ENCODE data around the gene FAM240B.

Gene FAM240B

DNA sequence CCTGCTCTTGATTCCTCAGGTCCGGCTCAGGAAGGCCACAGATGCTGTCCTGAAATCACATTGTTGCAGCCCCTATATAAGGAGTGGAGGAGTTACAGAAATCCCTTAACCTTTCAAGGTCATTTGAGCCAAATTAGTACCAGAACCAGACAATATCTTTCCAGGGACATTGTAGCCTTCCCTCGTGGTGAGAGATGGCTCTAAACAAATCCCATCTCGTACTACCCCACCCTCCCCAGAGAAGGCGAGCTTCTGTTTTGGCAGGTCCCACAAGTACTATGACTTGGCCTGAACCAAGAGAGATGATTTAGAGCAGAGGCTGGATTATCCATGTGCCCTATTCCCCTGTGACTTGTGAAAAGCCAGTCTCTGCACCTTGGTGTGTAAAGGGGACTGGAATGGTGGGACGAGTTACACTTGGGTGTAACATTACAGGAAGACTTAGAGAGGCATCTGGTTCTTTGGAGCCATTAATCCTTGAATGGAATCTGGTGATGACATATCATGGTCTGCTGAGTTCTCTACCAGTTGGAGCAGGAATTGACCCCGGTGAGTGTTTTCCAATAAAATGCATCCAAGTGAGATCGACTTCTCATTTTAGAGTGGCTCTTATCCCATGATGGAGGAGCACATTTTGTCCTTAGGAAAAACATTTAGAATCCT, at the start of gene FAM240B:
Gene FAM240B, minus strand, starts transcription at position 51 of the 663 bp plus-strand sequence. CDS start 16,134 bp downstream, outside the sequence.
- H3K4me1 ChIP-seq (ENCODE audit: insufficient read depth, low read length, severe bottlenecking): no peaks in the 10 kb centered on the region
- no peak within 1 kb of the TSS for H2AFZ ChIP-seq (ENCODE audit: low read length)
- H3F3A ChIP-seq (ENCODE audit: insufficient read depth, low read length): no peaks in the 10 kb centered on the region
- no peak within 1 kb of the TSS for H3K9ac ChIP-seq (ENCODE audit: low read length)
- no peak within 1 kb of the TSS for H3K4me3 ChIP-seq (ENCODE audit: low read depth, low read length, poor library complexity, severe bottlenecking)
- H3K4me2 ChIP-seq (ENCODE audit: low read length): no peak within 1 kb of the TSS
- H4K20me1 ChIP-seq (ENCODE audit: insufficient read depth, low read length): no peaks in the 10 kb centered on the region
- H3K27ac ChIP-seq (ENCODE audit: low read depth, low read length, poor library complexity, severe bottlenecking): no peak within 1 kb of the TSS
- no peaks in the 10 kb centered on the region for H3K27me3 ChIP-seq (ENCODE audit: insufficient read depth, low read length)
- TF ChIP-seq EZH2 (IDR thresholded peaks at IDR 0.05; ENCODE audit: borderline replicate concordance, low read length): no peak
- no peak for TF ChIP-seq CTCF (IDR thresholded peaks at IDR 0.05; ENCODE audit: low read length)
- no peaks in the 10 kb centered on the region for H3K9me3 ChIP-seq (ENCODE audit: low read length)
- no peaks in the 10 kb centered on the region for H3K36me3 ChIP-seq (ENCODE audit: insufficient read depth, low read length)
- H3K9me2 ChIP-seq (ENCODE audit: low read depth, low read length): no peaks in the 10 kb centered on the region
- no peaks in the 10 kb centered on the region for H3K79me2 ChIP-seq (ENCODE audit: insufficient read depth, low read length)

- H3F3A ChIP-seq (ENCODE audit: insufficient read depth, low read length): no peaks in the 10 kb centered on the region
- no peaks in the 10 kb centered on the region for H3K9me2 ChIP-seq (ENCODE audit: low read depth, low read length)
- TF ChIP-seq CTCF (IDR thresholded peaks at IDR 0.05; ENCODE audit: low read length) (no peak), EZH2 (IDR thresholded peaks at IDR 0.05; ENCODE audit: borderline replicate concordance, low read length) (no peak)
- H3K27me3 ChIP-seq (ENCODE audit: insufficient read depth, low read length): no peaks in the 10 kb centered on the region
- no peak overlapping the region for H3K4me3 ChIP-seq (ENCODE audit: low read depth, low read length, poor library complexity, severe bottlenecking)
- no peaks in the 10 kb centered on the region for H3K36me3 ChIP-seq (ENCODE audit: insufficient read depth, low read length)
- H3K4me2 ChIP-seq (ENCODE audit: low read length): no peak overlapping the region
- no peaks in the 10 kb centered on the region for H4K20me1 ChIP-seq (ENCODE audit: insufficient read depth, low read length)
- no peak overlapping the region for H3K27ac ChIP-seq (ENCODE audit: low read depth, low read length, poor library complexity, severe bottlenecking)
- H3K9ac ChIP-seq (ENCODE audit: low read length): no peak overlapping the region
- H3K4me1 ChIP-seq (ENCODE audit: insufficient read depth, low read length, severe bottlenecking): no peaks in the 10 kb centered on the region
- H3K9me3 ChIP-seq (ENCODE audit: low read length): no peaks in the 10 kb centered on the region
- H3K79me2 ChIP-seq (ENCODE audit: insufficient read depth, low read length): no peaks in the 10 kb centered on the region
- no peak overlapping the region for H2AFZ ChIP-seq (ENCODE audit: low read length)
Observed at GRCh38 chr9:38768351-38768761, 48.4 kb upstream of the FAM240B start.

DNA sequence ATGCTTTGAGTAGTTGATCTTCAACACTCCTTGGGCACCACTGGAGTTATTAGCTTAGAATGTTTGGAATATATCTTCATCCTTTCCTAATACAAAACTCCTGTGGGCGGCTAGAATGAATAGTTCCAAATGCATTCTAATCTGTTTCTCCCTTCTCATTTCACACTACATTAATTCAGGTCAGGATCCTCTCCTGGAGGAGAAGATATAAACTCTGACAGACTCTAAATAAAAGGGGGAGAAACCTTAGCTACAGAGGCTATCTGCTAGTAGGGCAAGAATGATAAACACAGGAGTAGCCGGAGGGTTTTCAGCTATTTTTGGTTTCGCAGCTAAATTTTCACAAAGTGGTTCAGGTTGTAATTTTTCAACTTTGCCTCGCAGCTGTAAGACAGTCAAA, 45.2 kb upstream of the FAM240B start:
- Histone ChIP-seq H3K9ac (ENCODE audit: low read length) (no peak overlapping the region), H3K9me3 (ENCODE audit: low read length) (no peaks in the 10 kb centered on the region), H3K79me2 (ENCODE audit: insufficient read depth, low read length) (no peaks in the 10 kb centered on the region), H2AFZ (ENCODE audit: low read length) (no peak overlapping the region), H3K27me3 (ENCODE audit: insufficient read depth, low read length) (no peaks in the 10 kb centered on the region), H3K9me2 (ENCODE audit: low read depth, low read length) (no peaks in the 10 kb centered on the region), H3K27ac (ENCODE audit: low read depth, low read length, poor library complexity, severe bottlenecking) (no peak overlapping the region), H3K4me2 (ENCODE audit: low read length) (no peak overlapping the region), H3F3A (ENCODE audit: insufficient read depth, low read length) (no peaks in the 10 kb centered on the region), H3K4me3 (ENCODE audit: low read depth, low read length, poor library complexity, severe bottlenecking) (no peak overlapping the region), H3K4me1 (ENCODE audit: insufficient read depth, low read length, severe bottlenecking) (no peaks in the 10 kb centered on the region), H3K36me3 (ENCODE audit: insufficient read depth, low read length) (no peaks in the 10 kb centered on the region), H4K20me1 (ENCODE audit: insufficient read depth, low read length) (no peaks in the 10 kb centered on the region)
- no peak for TF ChIP-seq EZH2 (IDR thresholded peaks at IDR 0.05; ENCODE audit: borderline replicate concordance, low read length)
- TF ChIP-seq CTCF (IDR thresholded peaks at IDR 0.05; ENCODE audit: low read length): no peak

Data from OCI-LY1 (cell line).